T-helper 1 cell treated with Interleukin-12 subunit alpha and Interleukin-12 subunit beta and Interleukin-4 antibody, amounts not matched to agents 30 ng/mL and 1 ng/mL, for 36 hours (primary cell): Measurements from ENCODE around the gene VMO1. TPM values are rescaled to one million over a fixed set of nuclear protein-coding genes. Genes with fewer than 3 reads are reported as not detected.

ENCODE experiments used
- intact Hi-C: fragments of 100-400 bp; cut with micrococcal nuclease; formaldehyde crosslinking; loops from one replicate; pipeline ENCODE4 v1.15.1; 2024
- total RNA-seq: library from RNA; stranded (reverse); gene quantifications from 2 replicates; pipeline ENCODE4 v1.2.3, GENCODE V29; 2022

Gene VMO1
- total RNA-seq, 1 donor from 2014 or later: 0.51 TPM

DNA sequence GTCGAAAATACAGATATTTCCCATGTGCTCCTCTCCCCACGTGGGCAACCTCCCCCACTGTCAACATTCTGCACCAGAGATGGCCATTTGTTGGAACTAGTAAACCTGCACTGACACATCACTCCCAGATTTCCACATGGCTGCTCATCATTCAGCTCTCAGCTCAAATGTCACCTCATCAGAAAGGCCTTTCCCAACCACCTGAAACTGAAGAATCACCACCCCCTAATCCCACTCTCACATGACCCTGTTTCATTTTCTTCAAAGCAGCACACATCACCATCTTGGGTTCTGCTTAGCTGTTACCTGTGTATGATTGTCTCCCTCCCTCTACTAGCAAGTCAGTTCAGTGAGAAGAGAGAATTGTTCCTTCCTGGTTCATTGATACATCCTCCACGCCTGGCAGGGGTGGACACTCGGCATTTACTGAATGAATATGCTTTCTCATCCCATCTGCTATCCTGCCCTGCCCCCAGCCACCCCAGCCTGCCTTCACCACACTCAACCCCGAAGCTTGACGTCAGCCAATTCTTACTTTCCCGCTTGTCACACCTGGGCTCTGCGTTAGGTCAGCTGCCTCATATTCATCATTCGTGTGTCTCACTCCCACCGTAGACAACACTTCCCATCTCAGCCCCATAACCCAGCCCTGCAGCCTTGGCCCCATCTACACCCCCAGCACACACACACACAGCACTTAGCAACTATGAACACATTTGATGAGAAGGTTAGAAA is 14.5 kb upstream of the VMO1 start:
- intact Hi-C loops: no loop called here

DNA sequence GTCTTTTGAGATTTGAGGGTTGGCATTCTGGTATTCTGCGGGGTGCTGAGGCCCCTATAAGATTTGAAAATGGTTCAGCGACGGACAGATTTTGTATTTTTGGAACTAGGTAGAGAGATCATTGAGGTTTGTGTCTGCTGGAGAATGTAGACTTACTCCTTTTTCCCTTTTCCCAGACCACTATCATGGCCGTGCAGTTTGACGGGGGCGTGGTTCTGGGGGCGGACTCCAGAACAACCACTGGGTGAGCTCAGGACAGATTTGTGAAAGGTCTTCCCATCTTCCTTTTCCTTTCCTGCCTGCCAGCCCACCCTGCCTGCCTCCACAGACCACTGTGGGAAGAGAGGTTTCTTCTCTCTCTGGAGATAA is 10.4 kb upstream of the VMO1 start:
- intact Hi-C loops: loop anchor here (1.0 to 10.0 kb wide), 8 partner anchors 11 to 1162 kb away; partner anchors contain the start of genes ARRB2, CHRNE, CTNS and CYB5D2

DNA sequence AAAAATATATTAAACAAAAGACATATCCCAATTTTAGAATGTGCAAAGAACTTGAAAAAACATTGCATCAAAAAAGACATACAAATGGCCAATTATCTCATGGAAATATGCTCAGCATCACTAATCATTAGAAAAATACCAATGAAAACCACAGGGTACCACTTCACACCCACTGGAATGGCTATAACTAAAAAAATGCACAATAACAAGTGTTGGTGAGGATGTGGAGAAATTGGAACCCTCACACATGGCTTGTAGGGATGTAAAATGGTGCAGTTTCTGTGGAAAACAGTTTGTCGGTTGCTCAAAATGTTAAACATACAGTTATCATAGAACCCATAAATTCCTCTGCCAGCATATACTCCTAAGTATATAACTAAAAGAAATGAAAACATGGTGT is 9.0 kb upstream of the VMO1 start:
- intact Hi-C loops: loop anchor here (5.0 to 10.0 kb wide), 3 partner anchors 428 to 1160 kb away; partner anchors contain the start of genes CTNS, CYB5D2, SHPK and UBE2G1

DNA sequence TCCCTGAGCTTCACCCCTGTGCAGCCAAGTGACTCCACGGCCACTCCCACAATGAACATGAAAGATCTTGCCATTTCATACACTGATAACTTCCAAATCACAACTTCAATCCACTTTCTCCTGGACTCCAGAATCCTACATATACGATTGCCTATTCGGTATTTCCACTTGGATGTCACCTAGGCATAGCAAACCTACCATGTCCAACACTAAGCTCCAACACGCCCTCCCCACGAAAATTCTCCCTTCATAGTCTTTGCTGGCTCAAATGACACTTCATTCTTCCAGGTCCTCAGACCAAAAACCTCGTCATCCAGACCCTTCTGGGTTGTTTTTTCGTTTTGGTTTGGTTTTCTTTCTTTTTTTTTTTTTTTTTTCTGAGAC is 4.5 kb upstream of the VMO1 start:
- intact Hi-C loops: loop anchor here (1.0 to 10.0 kb wide), 7 partner anchors 16 to 1156 kb away; partner anchors contain the start of genes ARRB2, CTNS, MED11 and MINK1

DNA sequence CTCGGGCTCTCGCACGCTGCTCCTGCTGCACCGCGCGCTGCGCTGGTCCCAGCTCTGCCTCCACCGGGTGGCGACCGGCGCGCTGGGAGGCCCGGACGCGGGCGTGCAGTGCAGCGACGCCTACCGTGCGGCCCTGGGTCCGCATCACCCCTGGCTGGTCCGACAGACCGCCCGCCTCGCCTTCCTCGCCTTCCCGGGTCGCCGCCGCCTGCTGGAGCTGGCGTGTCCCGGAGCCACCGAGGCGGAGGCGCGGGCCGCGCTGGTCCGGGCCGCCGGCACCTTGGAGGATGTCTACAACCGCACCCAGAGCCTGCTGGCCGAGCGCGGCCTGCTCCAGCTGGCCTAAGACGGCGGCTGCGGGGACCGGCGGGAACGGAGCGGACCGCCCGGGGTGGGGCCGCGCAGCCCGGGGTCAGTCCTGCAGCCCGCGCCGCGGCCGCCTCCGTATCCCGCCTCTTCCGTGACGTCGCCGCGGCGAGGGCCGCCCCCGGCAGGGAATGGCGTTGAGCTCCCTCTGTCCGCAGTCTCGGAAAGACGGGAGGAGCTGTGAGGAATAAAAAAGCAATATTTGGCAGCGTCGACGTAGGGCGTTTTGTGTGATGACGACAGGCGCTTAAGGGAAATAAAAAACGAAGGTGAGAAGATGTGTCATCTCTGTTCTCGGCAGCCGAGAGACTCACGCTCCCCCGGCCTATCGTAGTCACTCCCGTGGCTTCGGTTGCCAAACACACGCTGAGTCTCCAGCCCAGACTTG is 4.0 kb upstream of the VMO1 start:
- intact Hi-C loops: loop anchor here (1.0 to 10.0 kb wide), 8 partner anchors 17 to 1155 kb away; partner anchors contain the start of genes ARRB2, CTNS, MED11 and MINK1

DNA sequence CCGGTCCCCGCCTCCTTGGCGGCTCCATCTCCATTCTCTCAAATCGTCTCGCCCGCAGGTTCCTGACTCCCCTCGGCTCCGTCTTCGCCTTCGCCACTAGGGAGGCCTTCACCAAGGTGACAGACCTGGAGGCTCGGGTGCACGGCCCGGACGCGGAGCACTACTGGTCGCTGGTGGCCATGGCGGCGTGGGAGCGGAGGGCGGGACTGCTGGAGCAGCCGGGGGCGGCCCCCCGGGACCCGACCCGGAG is 3.5 kb upstream of the VMO1 start:
- intact Hi-C loops: loop anchor here (5.0 kb wide), 1 partner anchor 152 kb away; no protein-coding TSS in a partner anchor

DNA sequence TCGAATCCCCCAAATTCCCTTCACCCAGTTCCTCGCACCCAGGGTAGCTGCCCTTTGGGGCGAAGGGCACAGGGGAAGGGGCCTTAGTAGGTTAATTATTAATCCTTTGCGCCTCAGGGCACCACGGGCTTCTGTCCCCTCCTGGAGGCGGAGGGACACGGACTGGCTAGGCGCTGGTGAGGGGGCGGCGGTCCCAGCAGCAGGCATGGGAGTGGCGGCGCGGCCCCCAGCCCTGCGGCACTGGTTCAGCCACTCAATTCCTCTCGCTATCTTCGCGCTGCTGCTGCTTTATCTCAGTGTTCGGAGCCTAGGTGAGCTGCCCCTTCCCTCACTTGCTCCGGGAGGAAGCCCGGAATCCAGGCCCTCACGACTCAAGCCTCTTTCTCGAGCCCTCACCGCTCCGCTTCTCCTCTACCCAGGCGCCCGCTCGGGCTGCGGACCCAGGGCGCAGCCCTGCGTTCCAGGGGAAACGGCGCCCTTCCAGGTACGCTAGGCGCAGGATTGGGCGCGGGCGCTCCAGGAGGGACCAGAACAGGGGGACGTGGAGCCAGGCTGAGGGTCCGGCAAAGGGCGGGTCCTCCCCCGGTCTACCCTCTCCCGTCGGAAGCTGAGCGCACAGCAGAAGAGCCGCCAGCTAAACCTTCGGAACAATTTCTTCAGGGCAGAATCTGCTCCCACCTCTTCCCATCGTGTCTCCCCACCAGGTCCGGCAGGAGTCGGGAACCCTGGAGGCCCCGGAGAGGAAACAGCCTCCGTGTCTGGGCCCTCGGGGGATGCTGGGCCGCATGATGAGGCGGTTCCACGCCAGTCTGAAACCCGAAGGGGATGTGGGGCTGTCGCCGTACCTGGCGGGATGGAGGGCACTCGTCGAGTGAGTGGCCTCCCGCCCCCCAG is 2.9 kb upstream of the VMO1 start, which contains the start of gene GLTPD2:
Gene GLTPD2, plus strand, starts transcription at position 158 of the 894 bp plus-strand sequence. Its CDS starts 48 bp downstream, at position 206.
- intact Hi-C loops: loop anchor here (5.0 kb wide), 1 partner anchor 152 kb away; no protein-coding TSS in a partner anchor

DNA sequence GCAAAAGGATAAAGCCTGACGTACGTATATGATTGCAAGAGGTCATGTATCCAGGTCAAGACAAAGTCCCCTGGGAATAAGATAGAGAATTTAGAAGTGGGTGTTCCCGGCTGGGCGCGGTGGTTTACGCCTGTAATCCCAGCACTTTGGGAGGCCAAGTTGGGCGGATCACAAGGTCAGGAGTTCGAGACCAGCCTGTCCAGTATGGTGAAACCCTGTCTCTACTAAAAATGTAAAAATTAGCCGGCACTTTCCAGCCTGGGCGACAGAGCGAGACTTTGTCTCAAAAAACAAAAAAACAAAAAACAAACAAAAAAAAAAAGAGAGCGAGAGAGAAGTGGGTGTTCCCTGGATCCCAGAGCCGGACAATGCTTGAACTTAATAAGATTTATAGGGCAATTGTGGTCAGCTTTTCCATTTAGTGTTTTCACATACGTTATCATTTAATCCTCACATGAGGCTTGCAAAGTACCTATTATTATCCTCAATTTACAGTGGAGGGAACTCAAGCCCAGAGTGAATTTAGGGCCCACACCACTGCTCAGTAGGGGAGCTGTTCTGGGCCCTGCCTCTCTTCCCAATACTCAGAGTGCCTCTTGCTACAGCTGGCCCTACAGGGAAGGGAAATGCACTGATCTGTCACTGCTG is 2.1 kb upstream of the VMO1 start:
- intact Hi-C loops: loop anchor here (5.0 kb wide), 1 partner anchor 151 kb away; no protein-coding TSS in a partner anchor

DNA sequence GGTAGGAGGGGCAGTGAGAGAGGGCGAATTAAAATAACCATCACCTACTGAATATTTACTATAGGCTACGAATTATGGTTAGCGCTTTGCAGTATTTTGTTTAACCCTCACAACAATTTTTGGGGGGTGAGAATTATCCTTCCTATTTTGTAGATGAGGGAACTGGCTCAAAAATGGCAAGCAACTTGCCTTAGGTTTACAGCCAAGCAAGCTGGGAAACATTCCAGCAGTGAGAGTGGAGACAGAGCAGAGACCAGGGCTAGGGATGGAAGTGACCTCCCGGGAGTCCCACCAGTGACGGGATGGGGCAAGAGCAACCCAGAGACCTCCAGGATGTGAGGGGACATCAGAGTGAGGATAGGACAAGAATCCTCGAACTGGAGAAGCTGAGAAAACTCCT is 352 bp upstream of the VMO1 start:
- intact Hi-C loops: loop anchor here (2.0 to 5.0 kb wide), 2 partner anchors 48 to 149 kb away; partner anchors contain the start of genes CXCL16 and ZMYND15

DNA sequence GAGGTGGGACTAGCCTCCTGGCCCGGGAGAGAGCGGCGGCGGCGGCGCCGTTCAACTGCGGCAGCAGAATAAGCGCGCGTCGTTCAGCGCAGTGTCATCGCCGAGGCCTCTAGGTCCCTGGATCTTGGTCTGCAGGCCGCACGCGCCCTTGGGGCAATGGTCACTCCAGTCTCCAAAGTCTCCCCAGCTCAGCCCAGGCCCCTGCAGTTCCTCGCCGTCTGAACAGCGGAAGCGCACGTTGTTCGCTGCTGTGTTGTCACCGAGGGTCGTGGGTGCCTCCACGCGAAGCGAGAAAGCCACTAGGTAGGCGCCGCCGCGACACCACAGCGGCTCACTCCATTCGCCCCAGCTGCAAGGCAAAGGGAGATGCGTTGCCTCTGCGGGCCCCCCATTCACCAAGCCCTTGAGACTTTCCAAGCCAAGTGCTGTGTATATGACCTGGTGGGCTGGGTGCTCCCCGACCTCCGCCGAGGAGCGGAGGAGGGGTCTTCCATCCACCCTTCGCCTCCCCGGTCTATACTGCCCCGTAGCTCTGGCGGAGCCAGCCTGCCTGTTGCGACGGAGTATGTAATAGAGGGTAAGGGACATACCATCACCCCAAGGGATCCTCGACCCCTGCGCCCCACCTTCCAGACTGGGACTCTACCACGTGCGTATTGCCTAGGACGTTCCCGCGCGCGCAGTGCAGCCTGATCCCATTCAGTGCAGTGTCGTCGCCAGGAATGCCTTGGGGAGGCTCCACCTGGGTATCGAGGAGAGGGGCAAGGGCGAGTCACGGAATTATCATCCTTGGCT is 656 bp downstream of the VMO1 start:
- intact Hi-C loops: loop anchor here (1.0 to 5.0 kb wide), 3 partner anchors 47 to 148 kb away; partner anchors contain the start of genes ARRB2, CXCL16 and ZMYND15

DNA sequence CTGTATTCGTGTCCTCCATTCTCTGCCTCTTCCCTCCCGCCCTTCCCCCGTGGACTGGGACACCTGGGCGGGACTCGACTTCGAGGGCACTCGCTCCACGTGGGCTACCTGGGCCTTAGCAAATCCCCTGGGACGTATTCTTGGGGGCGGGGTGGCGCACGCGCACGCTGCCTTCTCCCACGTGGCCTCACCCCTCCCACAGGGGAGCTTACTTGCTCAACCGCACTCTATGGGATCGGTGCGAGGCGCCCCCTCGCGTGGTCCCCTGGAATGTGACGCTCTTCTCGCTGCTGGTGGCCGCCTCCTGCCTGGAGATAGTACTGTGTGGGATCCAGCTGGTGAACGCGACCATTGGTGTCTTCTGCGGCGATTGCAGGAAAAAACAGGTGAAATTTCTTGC is 3.5 kb downstream of the VMO1 start:
- intact Hi-C loops: no loop called here

DNA sequence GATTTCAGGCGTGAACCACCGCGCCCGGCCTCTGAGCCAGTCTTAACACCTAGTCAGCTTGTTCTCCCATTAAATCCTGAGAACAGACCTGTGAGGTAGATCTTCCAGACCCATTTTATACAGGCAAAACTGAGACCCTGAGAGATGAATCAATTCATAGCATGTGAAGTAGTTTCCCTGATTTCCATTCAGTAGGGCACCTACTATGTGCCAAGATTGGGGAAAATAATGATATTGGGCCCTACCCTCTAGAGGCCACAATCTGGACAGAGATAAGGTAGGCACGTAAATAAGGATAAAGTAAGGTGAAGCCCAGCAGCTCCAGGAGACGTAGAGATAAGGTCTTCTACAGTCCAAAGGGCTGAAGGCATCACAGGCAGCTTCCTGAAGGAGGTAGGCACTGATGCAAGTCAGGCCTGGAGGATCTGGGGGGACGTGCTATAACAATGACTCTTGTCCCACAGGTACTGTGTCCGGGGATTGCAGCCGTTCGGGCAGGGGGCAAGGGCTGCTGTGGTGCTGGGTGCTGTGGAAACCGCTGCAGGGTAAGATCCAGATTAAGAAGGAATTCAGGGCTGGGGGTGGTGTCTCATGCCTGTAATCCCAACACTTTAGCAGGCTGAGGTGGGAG is 5.7 kb downstream of the VMO1 start:
- intact Hi-C loops: no loop called here

DNA sequence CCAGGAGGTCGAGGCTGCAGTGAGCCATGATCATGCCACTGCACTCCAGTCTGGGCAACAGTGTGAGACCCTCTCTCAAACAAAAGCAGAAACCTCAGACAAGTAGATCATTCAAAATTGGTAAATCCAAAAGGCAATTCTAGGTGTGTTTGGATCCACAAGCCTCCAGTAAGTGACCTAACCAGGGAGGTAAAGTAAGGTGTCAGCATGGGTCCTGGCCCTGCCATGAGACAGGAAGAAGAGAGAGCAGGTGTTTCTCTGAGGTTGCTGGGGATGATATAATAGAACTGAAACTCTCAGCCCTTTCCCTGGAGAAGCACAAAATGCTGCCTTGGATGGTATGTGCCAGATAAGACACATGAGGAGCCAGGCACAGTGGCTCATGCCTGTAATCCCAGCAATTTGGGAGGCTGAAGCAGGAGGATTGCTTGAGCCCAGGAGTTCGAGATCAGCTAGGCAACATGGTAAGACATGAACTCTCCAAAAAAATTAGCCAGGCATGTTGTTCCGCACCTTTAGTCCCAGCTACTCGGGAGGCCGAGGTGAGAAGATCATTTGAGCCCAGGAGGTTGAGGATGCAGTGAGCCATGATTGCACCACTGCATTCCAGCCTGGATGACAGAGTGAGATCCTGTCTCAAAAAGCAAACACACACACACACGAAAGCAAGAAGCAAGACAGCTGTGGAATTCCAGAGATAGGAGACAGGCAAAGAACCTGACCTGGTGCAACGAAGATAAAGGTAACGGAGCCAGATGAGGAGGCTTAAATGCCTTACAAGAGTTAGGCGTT is 8.0 kb downstream of the VMO1 start:
- intact Hi-C loops: no loop called here

DNA sequence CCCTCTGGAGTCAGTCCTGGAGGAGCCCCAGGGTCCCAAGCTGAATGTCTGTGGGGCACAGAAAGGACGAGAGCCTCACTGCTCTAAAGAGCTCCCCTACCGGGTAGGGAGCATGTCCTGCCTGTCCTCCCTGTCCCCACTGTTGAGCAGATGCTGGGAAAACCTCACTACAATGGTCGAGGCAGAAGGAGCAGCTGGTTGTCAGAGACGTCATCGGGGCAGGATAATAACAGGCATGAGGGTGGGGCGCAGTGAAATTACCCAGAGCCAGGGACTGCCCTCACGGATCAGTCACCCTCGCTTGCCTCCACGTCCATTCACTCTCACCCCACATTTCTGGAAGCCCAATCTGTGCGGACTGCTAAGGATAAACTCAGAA is 13.9 kb downstream of the VMO1 start:
- intact Hi-C loops: no loop called here

DNA sequence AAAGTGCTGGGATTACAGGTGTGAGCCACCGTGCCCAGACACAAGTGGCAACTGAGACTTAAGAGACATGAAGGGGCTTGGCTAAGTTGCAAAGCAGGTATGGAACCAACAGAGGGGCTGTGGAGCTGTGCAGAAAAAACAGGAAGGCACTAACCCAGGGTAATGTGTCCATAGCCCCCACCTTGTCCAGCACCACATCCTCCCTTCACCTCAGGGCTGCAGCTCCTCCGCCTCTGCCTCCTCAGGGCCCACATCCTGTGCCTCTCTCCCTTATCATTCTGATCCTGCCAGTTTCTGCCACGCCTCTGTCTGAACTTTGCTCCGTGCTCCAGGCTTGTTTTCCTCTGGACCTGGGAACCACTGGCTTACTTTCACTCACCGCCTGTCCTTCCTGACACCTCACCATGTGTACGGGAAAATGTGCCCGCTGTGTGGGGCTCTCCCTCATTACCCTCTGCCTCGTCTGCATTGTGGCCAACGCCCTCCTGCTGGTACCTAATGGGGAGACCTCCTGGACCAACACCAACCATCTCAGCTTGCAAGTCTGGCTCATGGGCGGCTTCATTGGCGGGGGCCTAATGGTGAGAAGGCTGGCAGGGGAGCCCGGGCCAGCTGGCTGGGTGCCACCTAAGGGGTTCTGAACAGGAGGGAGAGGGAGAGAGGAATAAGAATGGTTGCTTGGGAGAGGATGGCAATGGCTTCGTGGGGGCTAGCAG is 14.5 kb downstream of the VMO1 start, which contains the start of gene TM4SF5:
Gene TM4SF5, plus strand, starts transcription at position 368 of the 716 bp plus-strand sequence. Its CDS starts 37 bp downstream, at position 405.
- intact Hi-C loops: no loop called here

DNA sequence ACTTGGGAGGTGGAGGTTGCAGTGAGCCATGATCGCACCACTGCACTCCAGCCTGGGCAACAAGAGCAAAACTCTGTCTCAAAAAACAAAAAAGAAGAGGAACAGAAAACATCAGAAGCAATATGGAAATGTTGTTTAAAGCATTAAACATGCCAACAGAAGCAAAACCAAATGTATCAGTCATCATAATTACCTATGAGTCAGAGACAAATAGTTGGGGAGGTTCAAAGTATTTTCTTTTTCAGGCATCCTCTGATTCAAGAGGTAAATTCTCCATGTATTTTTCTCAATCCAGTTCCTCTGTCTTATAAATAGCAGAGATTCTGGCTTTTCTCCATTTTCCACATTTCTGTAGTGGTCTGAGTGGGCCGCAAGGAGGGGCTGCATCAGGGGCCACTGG is 16.5 kb downstream of the VMO1 start:
- intact Hi-C loops: no loop called here

DNA sequence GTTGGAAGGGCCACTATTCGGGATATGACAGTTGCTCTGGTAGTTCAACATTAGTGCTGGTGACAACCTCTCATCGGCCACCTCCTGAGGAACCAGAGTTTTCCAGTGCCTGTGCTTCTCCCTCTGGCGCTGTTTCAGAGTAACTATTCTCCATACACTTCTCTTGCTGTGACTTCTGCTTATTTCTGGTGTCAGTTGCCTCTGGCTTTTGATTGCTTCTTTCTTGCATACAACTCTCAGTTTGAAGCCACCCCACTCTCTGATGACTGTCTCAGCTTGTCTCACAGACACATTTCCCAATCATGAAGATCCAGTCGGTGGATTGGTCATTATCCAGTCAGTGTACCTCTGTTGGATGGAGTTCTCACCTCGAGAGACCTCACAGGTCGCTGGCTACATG is 17.9 kb downstream of the VMO1 start:
- intact Hi-C loops: no loop called here

DNA sequence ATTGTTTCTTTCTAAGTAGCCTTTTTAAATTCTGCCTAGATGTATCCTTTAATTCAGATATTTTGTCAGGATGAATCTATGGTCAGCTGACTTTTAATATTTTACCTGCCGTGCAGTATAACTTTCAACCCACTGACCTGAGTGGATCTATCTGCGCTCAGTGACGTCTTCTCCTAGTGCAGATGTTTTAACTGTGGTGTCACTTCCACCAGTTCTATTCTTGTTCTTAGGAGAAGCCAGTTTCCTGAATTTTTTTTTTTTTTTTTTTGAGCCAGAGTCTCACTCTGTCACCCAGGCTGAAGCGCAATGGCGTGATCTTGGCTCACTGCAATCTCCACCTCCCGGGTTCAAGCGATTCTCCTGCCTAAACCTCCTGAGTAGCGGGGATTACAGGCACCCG is 19.4 kb downstream of the VMO1 start:
- intact Hi-C loops: no loop called here
